WTC11 (cell line): Measurements from ENCODE around the gene PAM. TPM values are rescaled to one million over a fixed set of nuclear protein-coding genes. Genes with fewer than 3 reads are reported as not detected.

Source experiments
- ATAC-seq: fragments of 200-7000 bp; cut with Tn5 transposase; 2 replicates; pipeline ENCODE4 v1.10.0; 2021; ENCODE audit warnings: mild to moderate bottlenecking, moderate library complexity
- CTCF ChIA-PET: fragments of 300-600 bp; sonication (Branson Sonifier 250); formaldehyde crosslinking; loops from one replicate; lab custom pipeline; 2021; ENCODE audit warnings: antibody characterized with exemption; lab: Charles Lee
- POLR2A ChIA-PET: fragments of 350-600 bp; sonication (Branson Sonifier 250); formaldehyde crosslinking; loops from one replicate; lab custom pipeline; 2021; ENCODE audit warnings: antibody characterized with exemption; lab: Charles Lee
- DNase-seq: peaks from one replicate; pipeline ENCODE4 v3.0.0; 2021; ENCODE audit warnings: low spot score
- H3K27ac Mint-ChIP-seq: 2 replicates; pipeline ENCODE4 v1.8.0; 2021; ENCODE audit warnings: mixed read lengths
- H3K27me3 Mint-ChIP-seq: 2 replicates; pipeline ENCODE4 v1.8.0; 2021; ENCODE audit warnings: low read depth, mild to moderate bottlenecking, moderate library complexity, mixed read lengths
- H3K36me3 Mint-ChIP-seq: 2 replicates; pipeline ENCODE4 v1.8.0; 2021; ENCODE audit warnings: mixed read lengths
- H3K4me1 Mint-ChIP-seq: 2 replicates; pipeline ENCODE4 v1.8.0; 2022; ENCODE audit warnings: mixed read lengths
- H3K4me3 Mint-ChIP-seq: 2 replicates; pipeline ENCODE4 v1.8.0; 2021; ENCODE audit warnings: mild to moderate bottlenecking, moderate library complexity, mixed read lengths
- H3K9me3 Mint-ChIP-seq: 2 replicates; pipeline ENCODE4 v1.8.0; 2021; ENCODE audit warnings: mixed read lengths
- AFF4 ChIP-seq: sonication (generic); formaldehyde crosslinking; IDR thresholded peaks from 2 replicates; pipeline ENCODE4 v1.8.1; 2023; ENCODE audit warnings: mild to moderate bottlenecking, missing genetic modification reagents, borderline replicate concordance
- EMX1 ChIP-seq: fragments of 250-450 bp; sonication (Bioruptor Pico); IDR thresholded peaks from 2 replicates; pipeline ENCODE4 v1.8.0; 2021; ENCODE audit warnings: mild to moderate bottlenecking
- FOXK1 ChIP-seq: sonication (generic); formaldehyde crosslinking; IDR thresholded peaks from 2 replicates; pipeline ENCODE4 v1.8.0; 2022; ENCODE audit warnings: mild to moderate bottlenecking, moderate library complexity, missing genetic modification reagents
- MLX ChIP-seq: sonication (generic); formaldehyde crosslinking; IDR thresholded peaks from 2 replicates; pipeline ENCODE4 v1.8.1; 2023; ENCODE audit warnings: mild to moderate bottlenecking, missing genetic modification reagents, moderate library complexity
- PREB ChIP-seq: sonication (generic); formaldehyde crosslinking; IDR thresholded peaks from 2 replicates; pipeline ENCODE4 v1.8.1; 2022; ENCODE audit warnings: mild to moderate bottlenecking, missing genetic modification reagents, moderate library complexity, borderline replicate concordance
- RELA ChIP-seq: sonication (generic); formaldehyde crosslinking; IDR thresholded peaks from 2 replicates; pipeline ENCODE4 v1.8.1; 2022; ENCODE audit warnings: missing genetic modification reagents, mild to moderate bottlenecking, borderline replicate concordance
- SOX15 ChIP-seq: fragments of 250-450 bp; sonication (Bioruptor Pico); IDR thresholded peaks from 2 replicates; pipeline ENCODE4 v1.9.0; 2021; ENCODE audit warnings: mild to moderate bottlenecking
- ZBTB21 ChIP-seq: sonication (generic); formaldehyde crosslinking; IDR thresholded peaks from 2 replicates; pipeline ENCODE4 v1.8.1; 2023; ENCODE audit warnings: mild to moderate bottlenecking, missing genetic modification reagents, borderline replicate concordance
- ZNF138 ChIP-seq: sonication (generic); formaldehyde crosslinking; conservative IDR thresholded peaks from 2 replicates; pipeline ENCODE4 v1.8.1; 2022; ENCODE audit warnings: mild to moderate bottlenecking, moderate library complexity, missing genetic modification reagents
- ZNF396 ChIP-seq: fragments of 250-450 bp; sonication (Bioruptor Pico); IDR thresholded peaks from 2 replicates; pipeline ENCODE4 v1.8.0; 2021; ENCODE audit warnings: mild to moderate bottlenecking, moderate library complexity, borderline replicate concordance
- ZNF425 ChIP-seq: fragments of 250-450 bp; sonication (Bioruptor Pico); conservative IDR thresholded peaks from 2 replicates; pipeline ENCODE4 v1.9.0; 2021; ENCODE audit warnings: mild to moderate bottlenecking
- ZNF512 ChIP-seq: sonication (generic); formaldehyde crosslinking; IDR thresholded peaks from 2 replicates; pipeline ENCODE4 v1.8.1; 2022; ENCODE audit warnings: missing genetic modification reagents, borderline replicate concordance
- total RNA-seq: library from RNA; stranded (reverse); gene quantifications from 3 replicates; pipeline ENCODE4 v1.2.3, GENCODE V29; 2021

PAM gene
- total RNA-seq, 1 experiment from 2014 or later, result 52.3 TPM

- TF ChIP-seq AFF4 (CRISPR knock-in tag), result no peak
- TF ChIP-seq ZNF425 (CRISPR knock-in tag), result no peak
- no peak for TF ChIP-seq ZBTB21
- TF ChIP-seq PREB, result no peak
- no peak for TF ChIP-seq ZNF512 (CRISPR knock-in tag)
- TF ChIP-seq RELA (CRISPR knock-in tag), result no peak
- no peak for TF ChIP-seq SOX15 (CRISPR knock-in tag)
- ATAC-seq (no peak), DNase-seq (no peak)
- Mint-ChIP-seq H3K27ac (peak overlapping the region; percentile 76; the same call in 1 of the 2 replicates), H3K9me3 (no peaks in the 10 kb centered on the region), H3K4me1 (peaks cover 34% of the 10 kb centered on the region), H3K27me3 (no peaks in the 10 kb centered on the region), H3K36me3 (no peaks in the 10 kb centered on the region; the same call in 1 of the 2 replicates), H3K4me3 (peak overlapping the region; percentile 70)
- ChIA-PET POLR2A (no interaction called here), CTCF (interaction anchor here (1.0 to 1.8 kb wide), 3 partner anchors 10 to 195 kb away, joined by 3 to 5 read pairs (median 3); no protein-coding TSS in a partner anchor)
These were observed 111.1 kb downstream of the PAM start for GRCh38 chr5:102866237-102866600.

GRCh38 chr5:102867992-102868662 is 113.0 kb downstream of the PAM start:
- TF ChIP-seq EMX1 (CRISPR knock-in tag) (no peak), FOXK1 (no peak), ZNF396 (CRISPR knock-in tag) (no peak)
- ChIA-PET POLR2A (no interaction called here), CTCF (interaction anchor here (1.3 to 1.8 kb wide), 2 partner anchors 187 kb away, joined by 5 read pairs; no protein-coding TSS in a partner anchor)
- Mint-ChIP-seq H3K27me3 (no peaks in the 10 kb centered on the region), H3K27ac (no peak overlapping the region), H3K4me1 (peaks cover 25% of the 10 kb centered on the region), H3K36me3 (no peaks in the 10 kb centered on the region; the same call in 1 of the 2 replicates), H3K9me3 (no peaks in the 10 kb centered on the region), H3K4me3 (no peak overlapping the region)
- no peak for DNase-seq
- no peak for ATAC-seq

GRCh38 chr5:102869230-102869629 is 114.1 kb downstream of the PAM start:
- Mint-ChIP-seq H3K9me3 (no peaks in the 10 kb centered on the region), H3K36me3 (no peaks in the 10 kb centered on the region; the same call in 1 of the 2 replicates), H3K27me3 (no peaks in the 10 kb centered on the region), H3K4me3 (no peak overlapping the region), H3K4me1 (peaks cover 19% of the 10 kb centered on the region), H3K27ac (no peak overlapping the region)
- no peak for ATAC-seq
- ChIA-PET POLR2A (no interaction called here), CTCF (interaction anchor here (1.3 kb wide), 1 partner anchor 188 kb away, joined by 5 read pairs; no protein-coding TSS in a partner anchor)
- TF ChIP-seq MLX (no peak), ZNF138 (CRISPR knock-in tag) (no peak), ZNF396 (CRISPR knock-in tag) (no peak)
- no peak for DNase-seq
